OCI-M1 (cell line): ENCODE measurements around the gene TIMMDC1.
"Not testable (repeated sequence)": the region's sequence is repeated elsewhere in the genome, so short reads cannot be mapped to it uniquely, and the experiment has no call there.

Experiments used
- DNase-seq: peaks from one replicate; lab custom pipeline; 2025; lab: John Stamatoyannopoulos, UW

TIMMDC1 gene

DNA sequence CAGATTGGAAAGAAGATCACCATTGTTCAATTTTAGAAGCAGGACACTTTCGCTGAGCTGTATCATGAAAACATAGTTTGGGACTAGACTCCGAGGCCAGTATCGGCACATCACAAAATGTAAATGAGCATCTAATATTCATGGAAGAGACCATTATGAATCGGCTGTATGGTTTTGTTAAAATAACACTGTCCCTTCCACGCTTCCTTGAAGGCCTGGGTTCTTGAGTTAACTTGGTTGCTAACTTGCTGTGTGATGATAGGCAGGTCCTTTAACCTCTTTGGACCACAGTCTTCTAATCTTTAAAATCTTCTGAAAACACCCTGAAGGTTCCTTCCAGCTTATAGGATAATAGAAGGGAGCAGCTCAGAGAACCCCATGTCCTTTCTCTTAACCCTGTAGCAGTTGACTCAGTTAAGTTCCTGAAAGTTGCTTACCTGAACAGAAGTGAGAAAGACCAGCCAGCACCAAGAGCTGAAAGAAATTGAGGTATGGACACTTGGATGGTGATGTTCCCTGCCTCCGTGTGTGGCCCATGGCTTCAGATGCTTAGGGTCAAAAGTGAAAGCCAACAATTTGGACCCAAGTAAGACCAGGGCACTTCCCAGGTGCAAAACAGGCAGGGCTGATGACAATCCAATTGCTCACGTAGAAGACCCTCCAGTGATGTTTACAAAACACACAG lies 59.0 kb downstream of the TIMMDC1 start:
- no peak for DNase-seq

DNA sequence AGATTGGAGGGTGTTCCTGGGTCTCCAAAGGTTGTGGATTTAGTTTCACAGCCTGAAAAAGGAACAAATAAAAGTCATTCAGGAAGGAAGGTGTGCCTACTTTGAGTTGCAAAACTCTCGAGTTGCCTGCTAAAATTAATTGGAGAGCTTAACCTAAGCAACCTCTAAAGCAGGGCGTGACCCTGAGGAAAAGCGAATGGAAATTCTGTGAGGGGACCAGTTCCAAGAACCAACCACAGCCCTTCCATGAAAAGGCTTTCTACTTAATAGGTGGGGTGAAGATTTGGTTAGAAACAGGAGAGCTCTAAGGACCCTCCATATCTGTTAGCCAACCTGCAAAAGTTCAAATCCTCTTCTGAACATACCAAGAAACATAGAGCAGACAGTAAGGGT lies 59.5 kb downstream of the TIMMDC1 start:
- DNase-seq, result peak; percentile 72

DNA sequence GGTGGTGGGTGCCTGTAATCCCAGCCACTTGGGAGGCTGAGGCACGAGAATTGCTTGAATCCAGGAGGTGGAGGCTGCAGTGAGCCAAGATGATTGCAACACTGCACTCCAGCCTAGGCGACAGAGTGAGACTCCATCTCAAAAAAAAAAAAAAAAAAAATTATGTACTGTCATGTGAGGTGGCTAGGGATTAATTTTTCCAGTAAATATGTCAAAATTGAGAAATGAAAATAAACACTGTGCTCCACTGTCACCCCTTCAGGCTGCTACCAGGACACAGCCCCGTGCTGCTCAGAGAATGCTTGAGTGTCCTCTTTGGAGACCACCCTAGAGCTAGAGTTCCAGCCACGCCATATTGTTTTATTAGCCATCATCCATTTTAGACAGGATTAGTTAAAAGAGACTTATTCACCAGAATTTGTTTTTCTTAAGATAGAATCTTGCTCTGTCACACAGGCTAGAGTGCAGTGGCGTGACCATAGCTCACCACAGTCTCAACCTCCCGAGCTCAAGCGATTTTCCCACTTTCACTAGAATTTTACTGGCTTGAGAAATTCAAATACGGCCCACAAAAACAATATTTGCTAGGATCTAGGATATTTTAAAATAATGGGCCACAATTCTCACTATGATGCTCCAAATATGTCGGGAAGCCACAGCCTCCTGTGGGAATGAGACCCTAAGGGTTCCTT lies 60.4 kb downstream of the TIMMDC1 start:
- peak; percentile 43 for DNase-seq

DNA sequence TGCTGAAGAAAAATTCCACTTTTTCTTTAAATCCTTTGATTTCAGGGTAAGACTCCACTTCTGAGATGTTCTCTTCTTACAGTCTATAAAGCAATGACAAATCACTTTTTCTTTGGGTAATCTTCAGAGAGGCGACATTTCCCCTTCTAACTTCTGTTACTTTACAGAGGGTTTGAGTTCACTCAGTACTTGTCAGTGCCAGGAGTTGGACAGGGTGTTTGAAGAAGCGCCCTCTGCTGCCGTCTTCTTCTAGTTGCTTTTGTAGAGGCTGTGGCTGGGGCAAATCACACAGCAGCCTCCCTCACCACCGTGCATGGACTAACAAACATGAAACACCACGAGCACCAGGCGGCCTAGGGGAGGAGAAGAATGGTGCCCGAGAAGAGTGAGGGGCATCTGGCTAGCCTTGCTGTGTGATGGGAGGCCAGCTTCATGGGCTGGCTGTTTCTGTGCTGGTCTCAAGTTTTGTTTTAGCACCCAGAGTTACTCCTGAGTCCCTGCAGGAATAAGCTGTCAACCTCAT lies 61.2 kb downstream of the TIMMDC1 start, which contains the start of gene CD80:
Gene CD80 (minus strand): TSS at position 174 of the 523 bp plus-strand sequence. CDS start 1,886 bp downstream, outside the sequence.
- peak; percentile 88 for DNase-seq

DNA sequence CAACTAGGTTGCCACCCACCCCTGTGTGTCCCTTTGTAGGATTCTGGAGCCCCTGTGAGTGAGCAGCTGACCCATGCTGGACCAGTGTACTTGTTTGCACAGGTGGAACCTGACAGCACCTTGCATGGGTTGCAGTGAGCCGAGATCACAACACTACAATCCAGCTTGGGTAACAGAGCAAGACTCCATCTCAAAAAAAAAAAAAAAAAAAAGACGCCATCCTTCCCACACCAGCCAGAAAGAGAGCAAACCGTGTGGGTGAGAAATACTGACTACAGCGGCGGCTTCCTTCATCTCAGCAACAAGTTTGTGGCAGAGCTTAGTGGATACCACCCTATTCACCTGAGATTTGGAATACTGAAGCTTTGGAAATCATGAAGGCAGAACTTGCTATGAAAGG lies 61.8 kb downstream of the TIMMDC1 start:
- DNase-seq, result no peak

DNA sequence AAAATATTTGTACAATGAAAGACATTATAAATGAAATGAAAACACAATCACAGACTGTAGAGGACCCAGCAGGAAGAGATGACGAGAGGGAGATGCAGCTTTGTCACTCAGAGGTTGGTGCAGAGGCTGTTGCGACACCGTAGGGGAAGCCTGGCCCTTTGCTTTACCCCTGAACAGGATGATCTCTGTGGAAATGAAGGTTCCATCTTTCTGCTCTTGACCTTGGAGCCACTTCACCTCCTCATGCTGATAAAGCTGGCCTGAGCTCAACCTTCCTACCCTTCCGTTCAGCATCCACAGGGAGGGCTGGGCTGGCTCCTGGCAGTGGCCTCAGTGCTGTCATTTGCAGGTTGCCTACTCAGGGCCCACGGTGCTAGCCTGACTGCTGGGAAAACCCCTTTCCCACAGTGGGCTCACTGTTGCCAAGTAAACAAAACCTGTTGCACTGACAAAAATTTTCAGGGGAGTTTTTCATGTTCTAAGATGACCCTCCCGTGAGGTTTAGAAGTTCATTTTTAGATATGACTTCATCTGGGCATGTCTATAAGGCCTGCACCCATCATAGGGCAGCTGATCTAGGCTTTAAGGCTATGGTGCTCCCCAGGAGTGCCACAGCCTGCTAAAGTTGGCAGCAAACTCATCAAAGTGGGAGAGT lies 64.1 kb downstream of the TIMMDC1 start:
- DNase-seq, result no peak

DNA sequence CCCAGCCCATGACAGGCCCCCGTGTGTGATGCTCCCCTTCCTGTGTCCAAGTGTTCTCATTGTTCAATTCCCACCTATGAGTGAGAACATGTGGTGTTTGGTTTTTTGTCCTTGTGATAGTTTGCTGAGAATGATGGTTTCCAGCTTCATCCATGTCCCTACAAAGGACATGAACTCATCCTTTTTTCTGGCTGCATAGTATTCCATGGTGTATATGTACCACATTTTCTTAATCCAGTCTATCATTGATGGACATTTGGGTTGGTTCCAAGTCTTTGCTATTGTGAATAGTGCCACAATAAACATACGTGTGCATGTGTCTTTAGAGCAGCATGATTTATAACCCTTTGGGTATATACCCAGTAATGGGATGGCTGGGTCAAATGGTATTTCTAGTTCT lies 65.0 kb downstream of the TIMMDC1 start:
- DNase-seq, result not testable (repeated sequence)

DNA sequence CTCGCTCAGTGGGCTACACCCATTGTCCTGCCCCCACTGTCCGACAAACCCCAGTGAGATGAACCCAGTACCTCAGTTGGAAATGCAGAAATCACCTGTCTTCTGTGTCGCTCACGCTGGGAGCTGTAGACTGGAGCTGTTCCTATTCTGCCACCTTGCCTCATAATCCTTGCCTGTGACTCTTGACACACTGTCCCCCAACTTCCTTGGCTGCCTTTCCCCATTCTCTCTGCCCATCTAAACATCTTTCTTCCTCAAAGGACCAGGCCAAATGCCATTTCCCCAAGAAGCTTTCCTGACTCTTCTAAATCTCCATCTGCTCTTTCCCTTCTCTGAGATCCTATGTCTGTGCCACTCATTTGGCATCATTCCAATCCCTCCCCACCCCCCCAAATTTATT lies 70.8 kb downstream of the TIMMDC1 start:
- no peak for DNase-seq

DNA sequence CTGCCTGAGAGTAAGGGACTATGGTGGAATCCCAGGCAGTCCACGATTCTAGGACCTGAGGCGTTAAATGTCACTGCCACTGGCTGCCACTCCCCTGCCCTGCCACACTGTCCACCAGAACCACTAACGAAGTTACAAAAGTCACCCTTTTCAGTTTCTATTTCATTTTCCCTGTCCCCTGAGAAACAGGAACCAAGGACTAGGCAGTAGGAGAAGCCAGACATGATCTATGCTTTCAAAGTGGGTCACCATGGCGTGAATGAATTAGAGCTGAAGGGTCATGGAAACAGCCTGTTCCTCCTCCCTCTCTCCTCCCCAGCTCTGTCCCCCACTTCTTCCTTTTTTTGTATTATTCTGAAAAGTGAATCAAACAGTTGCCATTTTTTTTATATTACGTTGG lies 71.9 kb downstream of the TIMMDC1 start:
- peak; percentile 71 for DNase-seq

DNA sequence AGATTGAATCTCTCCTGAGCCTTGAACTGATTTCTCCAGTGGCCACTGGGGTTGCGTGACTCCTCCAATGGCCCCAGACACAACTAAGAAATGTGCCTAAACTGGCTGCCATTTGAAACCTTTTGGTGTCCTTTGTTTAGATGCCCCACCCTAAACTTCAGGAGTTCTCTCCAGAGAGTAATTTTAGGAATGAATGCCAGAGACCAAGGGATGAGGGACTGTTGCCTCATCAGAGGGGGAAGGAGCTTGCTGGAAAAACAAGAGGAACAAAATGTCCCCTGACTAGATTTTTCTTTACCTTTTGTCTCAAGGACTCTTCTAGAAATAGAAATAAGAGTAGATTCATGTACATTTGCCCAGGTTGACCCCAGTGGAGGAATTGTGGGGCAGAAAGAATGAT lies 72.9 kb downstream of the TIMMDC1 start:
- DNase-seq, result no peak

DNA sequence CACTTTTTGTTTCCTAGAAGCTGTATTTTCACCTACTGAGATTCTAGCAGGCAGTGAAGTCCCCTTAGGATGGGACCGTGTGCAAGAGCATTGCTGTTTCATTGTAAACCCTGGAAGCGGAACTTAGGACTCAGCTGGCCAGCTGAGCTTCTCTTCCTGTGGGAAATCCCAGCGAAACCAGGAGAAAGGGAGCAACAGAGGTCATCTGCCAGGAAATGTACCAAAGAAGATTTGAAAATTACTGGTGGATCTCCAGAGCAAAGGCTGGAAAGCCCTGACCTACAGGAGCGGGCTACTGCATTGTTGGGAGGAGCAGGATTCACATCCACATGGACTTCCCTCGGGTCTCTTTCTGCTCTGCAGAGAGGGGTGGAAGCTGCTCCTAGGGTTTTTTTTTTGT lies 73.3 kb downstream of the TIMMDC1 start:
- no peak for DNase-seq
